HFFc6 (cell line): ENCODE measurements around the gene METTL8. TPM values are rescaled to one million over a fixed set of nuclear protein-coding genes. Genes with fewer than 3 reads are reported as not detected.
"Not testable (repeated sequence)": the region's sequence is repeated elsewhere in the genome, so short reads cannot be mapped to it uniquely, and the experiment has no call there.

Experiments used
- DNase-seq: peaks from one replicate; pipeline ENCODE4 v3.0.0-alpha.2; 2018
- H3K27ac Mint-ChIP-seq: 2 replicates; pipeline ENCODE4 v1.8.0; 2020; ENCODE audit warnings: mild to moderate bottlenecking, mixed read lengths
- H3K27me3 Mint-ChIP-seq: 2 replicates; pipeline ENCODE4 v1.8.0; 2021; ENCODE audit warnings: mild to moderate bottlenecking, moderate library complexity, mixed read lengths; ENCODE audit not compliant: insufficient read depth
- H3K36me3 Mint-ChIP-seq: 2 replicates; pipeline ENCODE4 v1.8.0; 2021; ENCODE audit warnings: low read depth, mixed read lengths
- H3K4me1 Mint-ChIP-seq: 2 replicates; pipeline ENCODE4 v1.8.0; 2020; ENCODE audit warnings: low read depth, mixed read lengths
- H3K4me3 Mint-ChIP-seq: 2 replicates; pipeline ENCODE4 v1.8.0; 2020; ENCODE audit warnings: mild to moderate bottlenecking, moderate library complexity, mixed read lengths
- H3K9me3 Mint-ChIP-seq: 2 replicates; pipeline ENCODE4 v1.8.0; 2020; ENCODE audit warnings: mild to moderate bottlenecking, mixed read lengths
- CTCF ChIP-seq: fragments of 200-600 bp; sonication (generic); IDR thresholded peaks from 2 replicates; pipeline ENCODE4 v1.5.0; 2021; ENCODE audit warnings: antibody characterized with exemption, mild to moderate bottlenecking
- total RNA-seq, 6 experiments: library from RNA; stranded (reverse); fragmentation: NEBNext Ultra II Directional; extraction: Animal tissue kit (Norgen Biotek cat#: 25700); gene quantifications; 2 replicates in 1 of 6; 3 replicates in 5 of 6; pipeline ENCODE4 v1.2.3, GENCODE V29; 2021

The METTL8 gene
- total RNA-seq, 6 experiments from 2014 or later, result 17.7 to 26.2 (median 22.3) TPM

GRCh38 chr2:171367692-171368091, 66.1 kb downstream of the METTL8 start:
- no peak for DNase-seq
- no peak overlapping the region for H3K4me3 Mint-ChIP-seq
- TF ChIP-seq CTCF, result no peak
- peaks cover 7% of the 10 kb centered on the region for H3K4me1 Mint-ChIP-seq
- H3K27ac Mint-ChIP-seq, result no peak overlapping the region
- H3K9me3 Mint-ChIP-seq, result peaks cover 9% of the 10 kb centered on the region
- H3K36me3 Mint-ChIP-seq, result peaks cover 10% of the 10 kb centered on the region
- no peaks in the 10 kb centered on the region for H3K27me3 Mint-ChIP-seq

GRCh38 chr2:171365778-171366177, 68.0 kb downstream of the METTL8 start:
- H3K27me3 Mint-ChIP-seq, result no peaks in the 10 kb centered on the region
- TF ChIP-seq CTCF, result no peak

GRCh38 chr2:171365232-171365631, 68.6 kb downstream of the METTL8 start:
- Mint-ChIP-seq H3K9me3 (peaks cover 9% of the 10 kb centered on the region), H3K36me3 (peaks cover 10% of the 10 kb centered on the region), H3K27ac (no peak overlapping the region), H3K4me1 (peaks cover 14% of the 10 kb centered on the region), H3K4me3 (no peak overlapping the region), H3K27me3 (no peaks in the 10 kb centered on the region)
- DNase-seq, result peak; percentile 15
- TF ChIP-seq CTCF, result no peak

More at GRCh38 chr2:171365778-171366177, 68.0 kb downstream of the METTL8 start:
- peaks cover 14% of the 10 kb centered on the region for H3K4me1 Mint-ChIP-seq
- peaks cover 10% of the 10 kb centered on the region for H3K36me3 Mint-ChIP-seq
- no peak for DNase-seq
- no peak overlapping the region for H3K4me3 Mint-ChIP-seq
- peaks cover 9% of the 10 kb centered on the region for H3K9me3 Mint-ChIP-seq
- H3K27ac Mint-ChIP-seq, result no peak overlapping the region

- H3K27ac Mint-ChIP-seq, result no peak overlapping the region
- H3K9me3 Mint-ChIP-seq, result peaks cover 9% of the 10 kb centered on the region
- H3K36me3 Mint-ChIP-seq, result peaks cover 28% of the 10 kb centered on the region
- no peak for DNase-seq
- no peak overlapping the region for H3K4me3 Mint-ChIP-seq
- TF ChIP-seq CTCF, result no peak
- no peaks in the 10 kb centered on the region for H3K27me3 Mint-ChIP-seq
- H3K4me1 Mint-ChIP-seq, result peaks cover 14% of the 10 kb centered on the region
These were observed 71.4 kb downstream of the METTL8 start for GRCh38 chr2:171362396-171362795.

- peaks cover 31% of the 10 kb centered on the region for H3K36me3 Mint-ChIP-seq
- H3K4me3 Mint-ChIP-seq, result no peak overlapping the region
- DNase-seq, result no peak
- peaks cover under 1% of the 10 kb centered on the region for H3K9me3 Mint-ChIP-seq
- peaks cover 14% of the 10 kb centered on the region for H3K4me1 Mint-ChIP-seq
- H3K27ac Mint-ChIP-seq, result no peak overlapping the region
- TF ChIP-seq CTCF, result no peak
- no peaks in the 10 kb centered on the region for H3K27me3 Mint-ChIP-seq
These were observed 72.9 kb downstream of the METTL8 start for GRCh38 chr2:171360905-171361304.

- H3K9me3 Mint-ChIP-seq, DNase-seq, H3K27ac Mint-ChIP-seq, H3K27me3 Mint-ChIP-seq, H3K4me1 Mint-ChIP-seq, H3K4me3 Mint-ChIP-seq: not testable (repeated sequence)
- H3K36me3 Mint-ChIP-seq, result peaks cover 33% of the 10 kb centered on the region
These were observed 80.0 kb downstream of the METTL8 start for GRCh38 chr2:171353746-171354145.
